K562 (cell line): Measurements from ENCODE around the gene ANKS1B. TPM values are rescaled to one million over a fixed set of nuclear protein-coding genes. Genes with fewer than 3 reads are reported as not detected.

Experiments
- ATAC-seq: fragments of 200-7000 bp; cut with Tn5 transposase; 3 replicates; pipeline ENCODE4 v1.9.1; 2020; ENCODE audit warnings: moderate library complexity
- BruUV-seq: library from RNA; stranded (reverse); fragments of 400-500 nt; replicated peaks from 2 replicates; lab custom pipeline; 2021; lab: Mats Ljungman, UMichigan
- CTCF ChIA-PET: fragments of 300-600 bp; formaldehyde crosslinking; extraction: SDS; loops from one replicate; lab custom pipeline; 2021; ENCODE audit warnings: low intra/inter-chr PET ratio; lab: Yijun Ruan, JAX
- POLR2A ChIA-PET: fragments of 300-600, 350-650 bp; sonication (Branson Sonifier 250); formaldehyde crosslinking; extraction: SDS; loops from one replicate; lab custom pipeline; 2021; ENCODE audit warnings: antibody characterized with exemption, inconsistent platforms; lab: Yijun Ruan, JAX
- DNase-seq, 4 experiments: peaks; one replicate each; pipeline versions ENCODE4 v3.0.0 to v3.0.0-alpha.2; 2011 to 2018; ENCODE audit warnings: low spot score in 3 of 4, mixed read lengths in 3 of 4; ENCODE audit errors: extremely low read depth in 1 of 4
- FAIRE-seq: peaks from 2 replicates; lab custom pipeline; 2011; peaks lifted over from hg19 to GRCh38; lab: Jason Lieb, UNC
- H2AFZ ChIP-seq: 2 replicates; pipeline ENCODE4 v1.6.0; 2011; ENCODE audit warnings: low read depth, low read length, control low read depth, inconsistent platforms
- H3K27ac ChIP-seq: fragments of 200-600 bp; 3 replicates; pipeline ENCODE4 v1.8.0; 2011; ENCODE audit warnings: low read depth, mild to moderate bottlenecking, control low read depth, inconsistent platforms, low read length, moderate library complexity, mixed read lengths; ENCODE audit errors: extremely low read depth
- H3K27me3 ChIP-seq, 2 experiments: fragments of 300-600 bp in 1 of 2; 2 replicates in 1 of 2; 3 replicates in 1 of 2; pipeline versions ENCODE4 v1.6.0 to v1.8.0; 2011; ENCODE audit warnings: inconsistent platforms in 2 of 2, low read length in 2 of 2, mild to moderate bottlenecking in 1 of 2, mixed read lengths in 1 of 2, moderate library complexity in 1 of 2; ENCODE audit not compliant: control insufficient read depth in 2 of 2, insufficient read depth in 2 of 2
- H3K36me3 ChIP-seq: fragments of 300-600 bp; 3 replicates; pipeline ENCODE4 v1.8.0; 2011; ENCODE audit warnings: mild to moderate bottlenecking, low read length, inconsistent platforms; ENCODE audit not compliant: control insufficient read depth, insufficient read depth
- H3K4me1 ChIP-seq, 2 experiments: fragments of 200-600 bp in 1 of 2; replicated peaks in 1 of 2; 2 replicates in 1 of 2; 3 replicates in 1 of 2; pipeline versions ENCODE4 v1.5.1 to v1.8.0; 2011; ENCODE audit warnings: inconsistent platforms in 2 of 2, low read length in 2 of 2, mild to moderate bottlenecking in 1 of 2, mixed read lengths in 1 of 2, moderate library complexity in 1 of 2; ENCODE audit not compliant: control insufficient read depth in 2 of 2, insufficient read depth in 2 of 2
- H3K4me2 ChIP-seq: 2 replicates; pipeline ENCODE4 v1.6.1; 2011; ENCODE audit warnings: low read length, control low read depth, inconsistent platforms, mixed read lengths; ENCODE audit not compliant: insufficient read depth
- H3K4me3 ChIP-seq: fragments of 200-600 bp; sonication (generic), shearing (Covaris generic); 2 replicates; pipeline ENCODE4 v1.5.1; 2016; ENCODE audit warnings: control low read depth, inconsistent platforms
- H3K79me2 ChIP-seq: fragments of 200-600 bp; 3 replicates; pipeline ENCODE4 v1.8.0; 2011; ENCODE audit warnings: low read length, inconsistent platforms; ENCODE audit not compliant: control insufficient read depth, insufficient read depth
- H3K9ac ChIP-seq, 2 experiments: 2 replicates each; pipeline versions ENCODE4 v1.6.0 to v1.6.1; 2011; ENCODE audit warnings: low read depth in 2 of 2, low read length in 2 of 2, control low read depth in 1 of 2, inconsistent platforms in 1 of 2, mild to moderate bottlenecking in 1 of 2, mixed read lengths in 1 of 2; ENCODE audit not compliant: insufficient read depth in 1 of 2
- H3K9me1 ChIP-seq: one replicate; pipeline ENCODE4 v1.6.0; 2011; ENCODE audit warnings: inconsistent platforms, mild to moderate bottlenecking, low read length, moderate library complexity; ENCODE audit not compliant: control insufficient read depth, insufficient read depth
- H3K9me3 ChIP-seq: replicated peaks from 2 replicates; pipeline ENCODE4 v1.5.1; 2011; ENCODE audit warnings: low read depth, low read length, inconsistent platforms; ENCODE audit not compliant: control insufficient read depth, insufficient read depth
- H4K20me1 ChIP-seq: replicated peaks from 2 replicates; pipeline ENCODE4 v1.6.1; 2011; ENCODE audit warnings: low read length, inconsistent platforms, mixed read lengths; ENCODE audit not compliant: control insufficient read depth, insufficient read depth
- ARNT ChIP-seq, 2 experiments: fragments of 450-650 bp; IDR thresholded peaks; 2 replicates each; pipeline ENCODE4 v1.6.1; 2016; ENCODE audit warnings: mild to moderate bottlenecking in 1 of 2
- BCLAF1 ChIP-seq, 2 experiments: fragments of 450-650 bp in 1 of 2; IDR thresholded peaks; 2 replicates each; pipeline ENCODE4 v1.6.1; 2011 to 2017; ENCODE audit warnings: low read depth in 2 of 2, antibody characterized with exemption in 1 of 2, borderline replicate concordance in 1 of 2, low read length in 1 of 2, mild to moderate bottlenecking in 1 of 2, mixed read lengths in 1 of 2; ENCODE audit not compliant: control insufficient read depth in 1 of 2
- C11orf30 ChIP-seq: fragments of 450-650 bp; IDR thresholded peaks from 2 replicates; pipeline ENCODE4 v1.6.1; 2016; ENCODE audit warnings: low read depth, mild to moderate bottlenecking
- CXXC5 ChIP-seq: fragments of 250-450 bp; sonication (Bioruptor Pico); IDR thresholded peaks from 2 replicates; pipeline ENCODE4 v1.8.0; 2022; ENCODE audit warnings: inconsistent platforms, mild to moderate bottlenecking, moderate library complexity
- ESRRB ChIP-seq: fragments of 250-450 bp; sonication (Bioruptor Pico); IDR thresholded peaks from 2 replicates; pipeline ENCODE4 v1.5.0; 2020; ENCODE audit warnings: mild to moderate bottlenecking, moderate library complexity, borderline replicate concordance
- FIP1L1 ChIP-seq: fragments of 200-400 bp; formaldehyde crosslinking; IDR thresholded peaks from 2 replicates; pipeline ENCODE4 v1.6.1; 2018; ENCODE audit warnings: mild to moderate bottlenecking, low read depth, low read length; ENCODE audit not compliant: poor library complexity, severe bottlenecking
- SMAD3 ChIP-seq: fragments of 450-650 bp; formaldehyde crosslinking; conservative IDR thresholded peaks from 2 replicates; pipeline ENCODE4 v1.4.0; 2020; ENCODE audit warnings: mild to moderate bottlenecking
- SMARCA4 ChIP-seq: fragments of 450-650 bp; IDR thresholded peaks from 2 replicates; pipeline ENCODE4 v1.6.1; 2016
- ZFX ChIP-seq: sonication (generic); formaldehyde crosslinking; IDR thresholded peaks from 2 replicates; pipeline ENCODE4 v1.8.0; 2022; ENCODE audit warnings: mild to moderate bottlenecking, missing genetic modification reagents, moderate library complexity
- ZNF174 ChIP-seq: fragments of 250-450 bp; sonication (Bioruptor Pico); IDR thresholded peaks from 2 replicates; pipeline ENCODE4 v1.4.0; 2020; ENCODE audit warnings: mild to moderate bottlenecking
- ZNF583 ChIP-seq: fragments of 250-450 bp; sonication (Bioruptor Pico); IDR thresholded peaks from 2 replicates; pipeline ENCODE4 v1.4.0; 2020
- WGBS: fragments of 100-300 bp; shearing (Covaris generic); methylation state at CpG from one replicate; pipeline ENCODE4 v1.1.6; 2016; ENCODE audit warnings: low coverage, mixed read lengths; ENCODE audit not compliant: insufficient coverage; ENCODE audit errors: missing lambda C conversion rate; 5-methylcytosine and 5-hydroxymethylcytosine counted together
- in situ Hi-C: fragments of 300-500 bp; cut with MboI; formaldehyde crosslinking; loops from 4 replicates; pipeline ENCODE4 v1.15.0; 2018; ENCODE audit warnings: inconsistent platforms, mixed read lengths
- intact Hi-C: fragments of 100-400 bp; cut with micrococcal nuclease; formaldehyde crosslinking; loops from 2 replicates; pipeline ENCODE4 v1.14.2; 2022
- polyA plus RNA-seq, 8 experiments: library from polyadenylated mRNA; depleted of rRNA in 4 of 8; stranded (reverse) in 5 of 8; unstranded in 3 of 8; fragments of >200 nt; fragmentation: Nextera tagmentation in 2 of 8; fragmentation: Illumina TruSeq in 1 of 8; extraction: Ambion mirVana in 2 of 8; extraction: Trizol in 1 of 8; gene quantifications; 2 replicates each; pipeline versions ENCODE4 v1.2.1 to v1.2.3, GENCODE V29; 2011 to 2014; ENCODE audit warnings: inconsistent platforms in 1 of 8, missing spikeins in 1 of 8
- total RNA-seq, 7 experiments: library from RNA; depleted of rRNA in 6 of 7; stranded (reverse); fragments of >200 nt in 6 of 7; fragmentation: Illumina TruSeq in 2 of 7; extraction: Trizol in 2 of 7; gene quantifications; 2 replicates each; pipeline versions ENCODE4 v1.2.1 to v1.2.3, GENCODE V29; 2011 to 2021; ENCODE audit warnings: low replicate concordance in 1 of 7
- TF ChIP-seq, protein P1 (sequence below): fragments of 250-450 bp; sonication (Bioruptor Pico); IDR thresholded peaks from 2 replicates; pipeline ENCODE4 v1.6.1; 2021; ENCODE audit warnings: mild to moderate bottlenecking
- TF ChIP-seq, protein P2 (sequence below): IDR thresholded peaks from 2 replicates; pipeline ENCODE4 v1.6.1; 2011; ENCODE audit warnings: borderline replicate concordance, low read depth, mild to moderate bottlenecking, moderate library complexity, low read length; ENCODE audit not compliant: insufficient read depth, poor library complexity, severe bottlenecking
- TF ChIP-seq, protein P3 (sequence below): sonication (generic); formaldehyde crosslinking; IDR thresholded peaks from 2 replicates; pipeline ENCODE4 v1.8.1; 2023; ENCODE audit warnings: mild to moderate bottlenecking, missing genetic modification reagents

The ANKS1B gene
- total and polyA plus RNA-seq, 9 of the 15 experiments (the other 6 are each of a cell fraction or from before 2014, with no cell fraction given) = 0.04 to 0.47 (median 0.28) TPM; not detected in 4

- Histone ChIP-seq H3K9ac (no peak overlapping the region), H3K4me3 (no peak overlapping the region), H3K9me3 (no peaks in the 10 kb centered on the region), H3K27ac (no peak overlapping the region), H3K4me2 (no peak overlapping the region), H3K4me1 (no peaks in the 10 kb centered on the region), H2AFZ (no peak overlapping the region), H3K9me1 (no peaks in the 10 kb centered on the region), H3K36me3 (no peaks in the 10 kb centered on the region), H3K79me2 (no peaks in the 10 kb centered on the region), H4K20me1 (no peaks in the 10 kb centered on the region), H3K27me3 (no peaks in the 10 kb centered on the region)
- no TSS peak for BruUV-seq
- intact Hi-C loops = no loop called here
- ChIA-PET CTCF (no interaction called here), POLR2A (no interaction called here)
- in situ Hi-C loops = no loop called here
- FAIRE-seq (no peak), ATAC-seq (no peak), DNase-seq (no peak)
- 0% methylated on average over 7 of the region's 7 CpGs for WGBS
- TF ChIP-seq FIP1L1 (no peak), BCLAF1 (IDR thresholded peaks at IDR 0.05; ENCODE audit: borderline replicate concordance in 1 of 2, control insufficient read depth in 1 of 2, low read depth in 2 of 2, low read length in 1 of 2) (no peak), CXXC5 (CRISPR knock-in tag) (no peak), ARNT (IDR thresholded peaks at IDR 0.05) (no peak), ZFX (CRISPR knock-in tag) (no peak), ESRRB (CRISPR knock-in tag) (no peak), ZNF174 (CRISPR knock-in tag) (no peak), SMARCA4 (no peak), ZNF583 (CRISPR knock-in tag) (no peak), C11orf30 (no peak), SMAD3 (CRISPR knock-in tag) (no peak)
- TF ChIP-seq, protein P1, sequence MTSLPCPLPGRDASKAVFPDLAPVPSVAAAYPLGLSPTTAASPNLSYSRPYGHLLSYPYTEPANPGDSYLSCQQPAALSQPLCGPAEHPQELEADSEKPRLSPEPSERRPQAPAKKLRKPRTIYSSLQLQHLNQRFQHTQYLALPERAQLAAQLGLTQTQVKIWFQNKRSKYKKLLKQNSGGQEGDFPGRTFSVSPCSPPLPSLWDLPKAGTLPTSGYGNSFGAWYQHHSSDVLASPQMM (CRISPR knock-in tag) = no peak
- TF ChIP-seq, protein P2, sequence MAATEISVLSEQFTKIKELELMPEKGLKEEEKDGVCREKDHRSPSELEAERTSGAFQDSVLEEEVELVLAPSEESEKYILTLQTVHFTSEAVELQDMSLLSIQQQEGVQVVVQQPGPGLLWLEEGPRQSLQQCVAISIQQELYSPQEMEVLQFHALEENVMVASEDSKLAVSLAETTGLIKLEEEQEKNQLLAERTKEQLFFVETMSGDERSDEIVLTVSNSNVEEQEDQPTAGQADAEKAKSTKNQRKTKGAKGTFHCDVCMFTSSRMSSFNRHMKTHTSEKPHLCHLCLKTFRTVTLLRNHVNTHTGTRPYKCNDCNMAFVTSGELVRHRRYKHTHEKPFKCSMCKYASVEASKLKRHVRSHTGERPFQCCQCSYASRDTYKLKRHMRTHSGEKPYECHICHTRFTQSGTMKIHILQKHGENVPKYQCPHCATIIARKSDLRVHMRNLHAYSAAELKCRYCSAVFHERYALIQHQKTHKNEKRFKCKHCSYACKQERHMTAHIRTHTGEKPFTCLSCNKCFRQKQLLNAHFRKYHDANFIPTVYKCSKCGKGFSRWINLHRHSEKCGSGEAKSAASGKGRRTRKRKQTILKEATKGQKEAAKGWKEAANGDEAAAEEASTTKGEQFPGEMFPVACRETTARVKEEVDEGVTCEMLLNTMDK = no peak
- TF ChIP-seq, protein P3, sequence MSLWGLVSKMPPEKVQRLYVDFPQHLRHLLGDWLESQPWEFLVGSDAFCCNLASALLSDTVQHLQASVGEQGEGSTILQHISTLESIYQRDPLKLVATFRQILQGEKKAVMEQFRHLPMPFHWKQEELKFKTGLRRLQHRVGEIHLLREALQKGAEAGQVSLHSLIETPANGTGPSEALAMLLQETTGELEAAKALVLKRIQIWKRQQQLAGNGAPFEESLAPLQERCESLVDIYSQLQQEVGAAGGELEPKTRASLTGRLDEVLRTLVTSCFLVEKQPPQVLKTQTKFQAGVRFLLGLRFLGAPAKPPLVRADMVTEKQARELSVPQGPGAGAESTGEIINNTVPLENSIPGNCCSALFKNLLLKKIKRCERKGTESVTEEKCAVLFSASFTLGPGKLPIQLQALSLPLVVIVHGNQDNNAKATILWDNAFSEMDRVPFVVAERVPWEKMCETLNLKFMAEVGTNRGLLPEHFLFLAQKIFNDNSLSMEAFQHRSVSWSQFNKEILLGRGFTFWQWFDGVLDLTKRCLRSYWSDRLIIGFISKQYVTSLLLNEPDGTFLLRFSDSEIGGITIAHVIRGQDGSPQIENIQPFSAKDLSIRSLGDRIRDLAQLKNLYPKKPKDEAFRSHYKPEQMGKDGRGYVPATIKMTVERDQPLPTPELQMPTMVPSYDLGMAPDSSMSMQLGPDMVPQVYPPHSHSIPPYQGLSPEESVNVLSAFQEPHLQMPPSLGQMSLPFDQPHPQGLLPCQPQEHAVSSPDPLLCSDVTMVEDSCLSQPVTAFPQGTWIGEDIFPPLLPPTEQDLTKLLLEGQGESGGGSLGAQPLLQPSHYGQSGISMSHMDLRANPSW (CRISPR knock-in tag) = no peak
Observed at GRCh38 chr12:99558109-99558508, 426.6 kb downstream of the ANKS1B start.
